H9 (cell line): Measurements from ENCODE around the gene PASK. TPM values are rescaled to one million over a fixed set of nuclear protein-coding genes. Genes with fewer than 3 reads are reported as not detected.

Experiments used
- DNase-seq: peaks from one replicate; pipeline ENCODE4 v3.0.0-alpha.2; 2017
- H2AFZ ChIP-seq: one replicate; pipeline ENCODE4 v1.6.1; 2013; ENCODE audit warnings: mild to moderate bottlenecking, low read length, control low read depth, moderate library complexity
- H2AK5ac ChIP-seq: 2 replicates; pipeline ENCODE4 v1.6.1; 2013; ENCODE audit warnings: low read length, control low read depth, mixed read lengths; ENCODE audit not compliant: insufficient read length
- H2BK120ac ChIP-seq: one replicate; pipeline ENCODE4 v1.6.1; 2013; ENCODE audit warnings: low read depth, mild to moderate bottlenecking, low read length, control low read depth, inconsistent platforms; ENCODE audit not compliant: poor library complexity, severe bottlenecking
- H2BK12ac ChIP-seq: 2 replicates; pipeline ENCODE4 v1.6.1; 2013; ENCODE audit warnings: low read length, control low read depth, mixed read lengths, low read depth; ENCODE audit not compliant: insufficient read length
- H2BK15ac ChIP-seq: 2 replicates; pipeline ENCODE4 v1.6.1; 2013; ENCODE audit warnings: low read depth, low read length, control low read depth
- H2BK20ac ChIP-seq: one replicate; pipeline ENCODE4 v1.6.1; 2013; ENCODE audit warnings: low read depth, mild to moderate bottlenecking, low read length, control low read depth, inconsistent platforms; ENCODE audit not compliant: poor library complexity, severe bottlenecking
- H2BK5ac ChIP-seq: 2 replicates; pipeline ENCODE4 v1.6.1; 2013; ENCODE audit warnings: low read length, control low read depth, mixed read lengths; ENCODE audit not compliant: insufficient read length
- H3K14ac ChIP-seq: 2 replicates; pipeline ENCODE4 v1.6.1; 2013; ENCODE audit warnings: low read length, control low read depth; ENCODE audit not compliant: insufficient read depth
- H3K18ac ChIP-seq: 2 replicates; pipeline ENCODE4 v1.6.1; 2013; ENCODE audit warnings: low read depth, mild to moderate bottlenecking, mixed read lengths, low read length, control low read depth; ENCODE audit not compliant: insufficient read length
- H3K23ac ChIP-seq: 2 replicates; pipeline ENCODE4 v1.6.1; 2013; ENCODE audit warnings: low read length, control low read depth, mixed read lengths, low read depth; ENCODE audit not compliant: insufficient read length
- H3K23me2 ChIP-seq: 2 replicates; pipeline ENCODE4 v1.6.1; 2013; ENCODE audit warnings: low read depth, mild to moderate bottlenecking, mixed read lengths, low read length, control low read depth; ENCODE audit not compliant: insufficient read length, poor library complexity, severe bottlenecking
- H3K27ac ChIP-seq: 2 replicates; pipeline ENCODE4 v1.5.1; 2013; ENCODE audit warnings: low read length, control low read depth, mixed read lengths, low read depth; ENCODE audit not compliant: insufficient read length
- H3K27me3 ChIP-seq: 2 replicates; pipeline ENCODE4 v1.6.1; 2013; ENCODE audit warnings: low read length, control low read depth, inconsistent platforms; ENCODE audit not compliant: insufficient read depth
- H3K4ac ChIP-seq: 2 replicates; pipeline ENCODE4 v1.6.1; 2013; ENCODE audit warnings: low read depth, mild to moderate bottlenecking, control low read depth, inconsistent platforms, low read length, moderate library complexity
- H3K4me1 ChIP-seq: 2 replicates; pipeline ENCODE4 v1.6.1; 2013; ENCODE audit warnings: low read length, control low read depth, inconsistent platforms; ENCODE audit not compliant: insufficient read depth
- H3K4me2 ChIP-seq: 2 replicates; pipeline ENCODE4 v1.6.1; 2013; ENCODE audit warnings: low read length, control low read depth, mixed read lengths; ENCODE audit not compliant: insufficient read length, insufficient read depth
- H3K56ac ChIP-seq: 2 replicates; pipeline ENCODE4 v1.6.1; 2013; ENCODE audit warnings: low read depth, mild to moderate bottlenecking, mixed read lengths, low read length, control low read depth; ENCODE audit not compliant: insufficient read length
- H3K79me1 ChIP-seq: 2 replicates; pipeline ENCODE4 v1.6.1; 2013; ENCODE audit warnings: low read depth, mild to moderate bottlenecking, moderate library complexity, low read length, control low read depth, inconsistent platforms; ENCODE audit not compliant: insufficient read depth, poor library complexity, severe bottlenecking
- H3K79me2 ChIP-seq: 2 replicates; pipeline ENCODE4 v1.6.1; 2013; ENCODE audit warnings: low read length, control low read depth, inconsistent platforms; ENCODE audit not compliant: insufficient read depth
- H3K9ac ChIP-seq: 2 replicates; pipeline ENCODE4 v1.6.1; 2013; ENCODE audit warnings: low read length, control low read depth, mixed read lengths; ENCODE audit not compliant: insufficient read length; ENCODE audit errors: extremely low read depth
- H3K9me3 ChIP-seq: one replicate; pipeline ENCODE4 v1.6.1; 2013; ENCODE audit warnings: low read depth, low read length, inconsistent platforms; ENCODE audit not compliant: control insufficient read depth
- H3T11ph ChIP-seq: one replicate; pipeline ENCODE4 v1.6.1; 2013; ENCODE audit warnings: mild to moderate bottlenecking, low read length, control low read depth, inconsistent platforms
- H4K20me1 ChIP-seq: one replicate; pipeline ENCODE4 v1.6.1; 2013; ENCODE audit not compliant: control insufficient read depth, insufficient read length, insufficient read depth
- H4K5ac ChIP-seq: 2 replicates; pipeline ENCODE4 v1.6.1; 2013; ENCODE audit warnings: low read depth, mild to moderate bottlenecking, mixed read lengths, low read length, control low read depth; ENCODE audit not compliant: insufficient read length
- H4K8ac ChIP-seq: replicated peaks from 2 replicates; pipeline ENCODE4 v1.6.1; 2013; ENCODE audit warnings: low read length, control low read depth, mixed read lengths, low read depth; ENCODE audit not compliant: insufficient read length
- H4K91ac ChIP-seq: 2 replicates; pipeline ENCODE4 v1.6.1; 2013; ENCODE audit warnings: low read depth, mild to moderate bottlenecking, moderate library complexity, mixed read lengths, low read length, control low read depth; ENCODE audit not compliant: insufficient read length
- H3K27ac Mint-ChIP-seq, 3 experiments: 2 replicates in 2 of 3; 3 replicates in 1 of 3; pipeline ENCODE4 v1.8.0; 2020 to 2021; ENCODE audit warnings: mixed read lengths in 3 of 3, mild to moderate bottlenecking in 1 of 3, moderate library complexity in 1 of 3
- H3K27me3 Mint-ChIP-seq: 2 replicates; pipeline ENCODE4 v1.8.0; 2021; ENCODE audit warnings: low read depth, mild to moderate bottlenecking, moderate library complexity, mixed read lengths
- H3K36me3 Mint-ChIP-seq, 3 experiments: 2 replicates in 2 of 3; 3 replicates in 1 of 3; pipeline ENCODE4 v1.8.0; 2020 to 2021; ENCODE audit warnings: low read depth in 3 of 3, mixed read lengths in 3 of 3; ENCODE audit not compliant: insufficient read depth in 1 of 3
- H3K4me1 Mint-ChIP-seq, 2 experiments: 2 replicates each; pipeline ENCODE4 v1.8.0; 2020; ENCODE audit warnings: mixed read lengths in 2 of 2
- H3K4me3 Mint-ChIP-seq, 2 experiments: 2 replicates in 1 of 2; 3 replicates in 1 of 2; pipeline ENCODE4 v1.8.0; 2020 to 2021; ENCODE audit warnings: mild to moderate bottlenecking in 2 of 2, mixed read lengths in 2 of 2, moderate library complexity in 1 of 2
- H3K9me3 Mint-ChIP-seq, 2 experiments: 2 replicates in 1 of 2; 3 replicates in 1 of 2; pipeline ENCODE4 v1.8.0; 2020; ENCODE audit warnings: mild to moderate bottlenecking in 2 of 2, mixed read lengths in 2 of 2, moderate library complexity in 1 of 2
- CTCF ChIP-seq: fragments of 200-600 bp; sonication (generic); conservative IDR thresholded peaks from 3 replicates; pipeline ENCODE4 v1.8.0; 2021; ENCODE audit warnings: antibody characterized with exemption, mild to moderate bottlenecking
- WGBS: extraction: QIAGEN DNeasy Blood & Tissue Kit; methylation state at CpG from one replicate; pipeline ENCODE4 v1.1.7; 2013; ENCODE audit warnings: missing lambda C conversion rate, low lambda C conversion rate, mixed read lengths; ENCODE audit not compliant: insufficient read length; ENCODE audit errors: extremely low coverage; 5-methylcytosine and 5-hydroxymethylcytosine counted together
- total RNA-seq: library from RNA; stranded (reverse); gene quantifications from 2 replicates; pipeline ENCODE4 v1.2.1, GENCODE V29; 2021

Gene PASK
- total RNA-seq, 1 experiment from 2014 or later = 68.0 TPM

DNA sequence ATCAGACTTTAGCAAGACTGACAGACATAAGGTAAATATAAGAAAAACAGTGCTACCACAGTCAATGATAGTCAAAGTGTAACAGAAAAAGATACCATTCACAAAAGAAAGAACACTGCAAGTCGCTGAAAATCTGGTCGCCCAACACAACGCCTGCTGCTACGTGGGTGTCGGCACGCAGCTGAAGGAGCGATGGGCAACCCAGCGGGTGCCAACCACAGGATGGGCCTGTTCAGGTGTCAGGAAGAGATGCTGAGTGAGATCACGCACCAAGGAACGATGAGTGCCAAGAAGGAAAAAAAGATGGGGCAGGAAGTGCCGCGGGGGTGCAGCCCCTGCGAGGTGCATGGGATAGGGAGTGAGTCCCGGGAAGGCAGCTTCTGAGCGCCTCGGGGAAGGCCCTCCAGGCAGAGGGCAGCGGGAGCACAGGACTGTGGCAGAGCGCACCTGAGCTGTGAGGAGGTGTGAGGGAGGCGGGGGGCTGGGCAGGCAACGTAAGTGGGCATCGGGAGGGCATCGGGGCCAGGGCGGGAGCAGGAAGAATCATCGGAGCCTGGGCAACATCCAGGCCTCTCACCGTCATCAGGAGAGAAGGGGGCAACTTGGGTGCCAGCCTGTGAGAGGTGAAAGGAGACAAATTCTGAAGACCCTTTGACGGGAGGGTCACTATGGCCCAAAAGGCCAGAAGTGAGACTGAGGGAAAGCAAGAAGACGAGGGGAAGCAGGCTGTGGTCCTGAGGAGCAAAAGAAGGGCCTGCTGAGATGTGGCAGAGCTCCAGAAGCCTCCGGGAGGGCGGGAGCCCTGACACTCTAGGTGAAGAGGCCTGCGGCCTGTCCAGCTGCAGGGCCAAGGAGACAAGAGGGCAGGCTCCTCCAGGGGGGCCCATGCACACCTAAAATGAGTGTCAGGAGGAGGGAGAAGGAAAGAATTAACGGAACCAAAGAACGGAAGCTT, 32.4 kb downstream of the PASK start:
- H4K20me1 ChIP-seq = no peaks in the 10 kb centered on the region
- H4K5ac ChIP-seq = no peak overlapping the region
- no peak overlapping the region for H3K27ac ChIP-seq
- no peaks in the 10 kb centered on the region for H3K27me3 ChIP-seq
- H3T11ph ChIP-seq = no peak overlapping the region
- H3K4me2 ChIP-seq = no peak overlapping the region
- no CpG with 5 or more reads among the region's 32 CpGs for WGBS
- no peak overlapping the region for H2AFZ ChIP-seq
- no peaks in the 10 kb centered on the region for H3K23me2 ChIP-seq
- H2BK5ac ChIP-seq = no peak overlapping the region
- no peak overlapping the region for H4K8ac ChIP-seq
- no peaks in the 10 kb centered on the region for H3K9me3 Mint-ChIP-seq
- H3K4me3 Mint-ChIP-seq = no peak overlapping the region
- no peak overlapping the region for H3K4ac ChIP-seq
- DNase-seq = peak; percentile 19
- no peaks in the 10 kb centered on the region for H3K79me2 ChIP-seq
- H3K9ac ChIP-seq = no peak overlapping the region
- no peak overlapping the region for H2BK12ac ChIP-seq
- no peaks in the 10 kb centered on the region for H3K4me1 ChIP-seq
- no peak overlapping the region for H3K56ac ChIP-seq
- no peak overlapping the region for H2BK20ac ChIP-seq
- H3K4me1 Mint-ChIP-seq = no peaks in the 10 kb centered on the region
- no peak overlapping the region for H4K91ac ChIP-seq
- no peak overlapping the region for H3K23ac ChIP-seq
- peaks cover 12 to 57% (median 56%) of the 10 kb centered on the region in 3 experiments; a peak in 6 of 7 replicates for H3K36me3 Mint-ChIP-seq
- no peak overlapping the region for H2AK5ac ChIP-seq
- H3K79me1 ChIP-seq = no peaks in the 10 kb centered on the region
- no peak overlapping the region for H3K18ac ChIP-seq
- peak overlapping the region in 2 of 3 experiments; percentile 57 to 79; a peak in 4 of 7 replicates for H3K27ac Mint-ChIP-seq
- no peak overlapping the region for H2BK120ac ChIP-seq
- TF ChIP-seq CTCF = no peak
- H3K27me3 Mint-ChIP-seq = no peaks in the 10 kb centered on the region
- H2BK15ac ChIP-seq = no peak overlapping the region
- no peak overlapping the region for H3K14ac ChIP-seq
- H3K9me3 ChIP-seq = no peaks in the 10 kb centered on the region
